ENCODE results near the gene GET4. TPM values are rescaled to one million over a fixed set of nuclear protein-coding genes. Genes with fewer than 3 reads are reported as not detected.

The GET4 gene
- total and polyA plus RNA-seq, 2 of the 4 experiments (the other 2 are of a cell fraction) = 11.3 to 30.9 TPM

GRCh38 chr7:832167-832967 lies 44.0 kb upstream of the GET4 start, which contains the start of gene SUN1:
SUN1 (plus strand) TSS chr7:832476; CDS start chr7:832525, 49 bp downstream.
- Histone ChIP-seq H3K14ac (replicated peaks; ENCODE audit: low read depth, low read length) (peak within 1 kb of the TSS; percentile 15), H2AK5ac (ENCODE audit: low read depth, low read length) (peak within 1 kb of the TSS; percentile 87), H3K9me1 (ENCODE audit: insufficient read depth, low read length) (peaks cover 21% of the 10 kb centered on the region), H2BK15ac (ENCODE audit: low read depth, low read length) (no peak within 1 kb of the TSS; the same call in 2 of the 3 replicates), H4K5ac (ENCODE audit: low read depth, low read length) (peak within 1 kb of the TSS; percentile 55; the same call in 1 of the 2 replicates), H4K91ac (ENCODE audit: insufficient read depth, low read depth, low read length) (peak within 1 kb of the TSS; percentile 14), H3K9me3 (ENCODE audit: control insufficient read depth, insufficient read depth, low read length) (no peaks in the 10 kb centered on the region), H4K20me1 (ENCODE audit: insufficient read depth, low read length) (peaks cover 56% of the 10 kb centered on the region), H3K79me1 (ENCODE audit: low read depth in 1 of 2, low read length in 2 of 2) (peaks cover 24 to 76% of the 10 kb centered on the region in 2 experiments), H3K36me3 (ENCODE audit: control insufficient read depth, insufficient read depth, low read length) (peaks cover 6% of the 10 kb centered on the region), H3K27me3 (ENCODE audit: control insufficient read depth, insufficient read depth, low read length) (no peaks in the 10 kb centered on the region), H2BK20ac (ENCODE audit: low read depth, low read length) (peak within 1 kb of the TSS; percentile 63; the same call in 1 of the 2 replicates), H2AFZ (replicated peaks; ENCODE audit: low read length, poor library complexity) (no peak within 1 kb of the TSS), H2AK9ac (replicated peaks; ENCODE audit: low read depth, low read length, poor library complexity) (no peak within 1 kb of the TSS), H3K9ac (ENCODE audit: low read depth, low read length) (no peak within 1 kb of the TSS), H3K4ac (ENCODE audit: low read depth, low read length) (peak within 1 kb of the TSS; percentile 73), H3K4me3 (ENCODE audit: insufficient read depth, low read depth, low read length) (no peak within 1 kb of the TSS), H3K27ac (ENCODE audit: insufficient read depth, low read length) (peak within 1 kb of the TSS; percentile 52; the same call in 1 of the 2 replicates), H3K23ac (ENCODE audit: low read depth, low read length) (no peak within 1 kb of the TSS), H3K4me1 (ENCODE audit: control insufficient read depth, insufficient read depth, low read length) (peaks cover 22% of the 10 kb centered on the region), H3K4me2 (ENCODE audit: low read depth, low read length) (peak within 1 kb of the TSS; percentile 96), H2BK5ac (ENCODE audit: low read depth, low read length, poor library complexity, severe bottlenecking) (peak within 1 kb of the TSS; percentile 73), H3K56ac (ENCODE audit: extremely low read depth, insufficient read depth, low read length) (no peak within 1 kb of the TSS; the same call in 1 of the 2 replicates), H2BK120ac (ENCODE audit: low read depth, low read length) (peak within 1 kb of the TSS; percentile 43), H4K8ac (ENCODE audit: low read depth in 2 of 2, low read length in 2 of 2) (peak within 1 kb of the TSS in 1 of 2 experiments; percentile 10; a peak in 1 of 4 replicates), H3K18ac (ENCODE audit: low read depth, low read length) (peak within 1 kb of the TSS; percentile 89)
- ChIA-PET POLR2A (ENCODE audit: unreplicated experiment) (no interaction called here), CTCF (interaction anchor here (0.6 to 0.7 kb wide), 2 partner anchors 16 to 287 kb away, joined by 3 to 12 read pairs; no protein-coding TSS in a partner anchor)
- dilution Hi-C loops (cut with HindIII; ENCODE audit: low sequenced_read_pairs, unreplicated experiment) = no loop called here
- TF ChIP-seq RCOR1 (IDR thresholded peaks at IDR 0.05; ENCODE audit: insufficient replicate concordance, low read length) = no peak
- TF ChIP-seq FOS (IDR thresholded peaks at IDR 0.05; ENCODE audit: low read depth, low read length) = peak; percentile 66
- peak; percentile 35; the same call in 1 of the 2 replicates for TF ChIP-seq MXI1 (IDR thresholded peaks at IDR 0.05; ENCODE audit: borderline replicate concordance, low read depth, low read length)
- TF ChIP-seq USF2 (IDR thresholded peaks at IDR 0.05; ENCODE audit: low read depth, low read length) = no peak
- TF ChIP-seq BHLHE40 (IDR thresholded peaks at IDR 0.05; ENCODE audit: low read depth, low read length) = peak; percentile 66
- 59% methylated on average over 5 of the region's 24 CpGs; no CpG with 5 or more reads in 1 of the 2 experiments for WGBS, 2 experiments (ENCODE audit: extremely low coverage in 2 of 2, insufficient read length in 1 of 2)
- no TSS peak for BruUV-seq (replicated peaks)
- in situ Hi-C loops (cut with MboI; ENCODE audit: low sequenced_read_pairs) = no loop called here
- peak; percentile 22 for ATAC-seq (ENCODE audit: low read depth)
- DNase-seq = peak; percentile 88
- intact Hi-C loops (cut with micrococcal nuclease) = no loop called here

Data from IMR-90 (cell line).